ENCODE data around the gene NPLOC4. TPM values are rescaled to one million over a fixed set of nuclear protein-coding genes. Genes with fewer than 3 reads are reported as not detected.

Gene NPLOC4
- total and polyA plus RNA-seq, 9 of the 15 experiments (the other 6 are each of a cell fraction or from before 2014, with no cell fraction given): 1.5 to 116 (median 64.5) TPM

DNA sequence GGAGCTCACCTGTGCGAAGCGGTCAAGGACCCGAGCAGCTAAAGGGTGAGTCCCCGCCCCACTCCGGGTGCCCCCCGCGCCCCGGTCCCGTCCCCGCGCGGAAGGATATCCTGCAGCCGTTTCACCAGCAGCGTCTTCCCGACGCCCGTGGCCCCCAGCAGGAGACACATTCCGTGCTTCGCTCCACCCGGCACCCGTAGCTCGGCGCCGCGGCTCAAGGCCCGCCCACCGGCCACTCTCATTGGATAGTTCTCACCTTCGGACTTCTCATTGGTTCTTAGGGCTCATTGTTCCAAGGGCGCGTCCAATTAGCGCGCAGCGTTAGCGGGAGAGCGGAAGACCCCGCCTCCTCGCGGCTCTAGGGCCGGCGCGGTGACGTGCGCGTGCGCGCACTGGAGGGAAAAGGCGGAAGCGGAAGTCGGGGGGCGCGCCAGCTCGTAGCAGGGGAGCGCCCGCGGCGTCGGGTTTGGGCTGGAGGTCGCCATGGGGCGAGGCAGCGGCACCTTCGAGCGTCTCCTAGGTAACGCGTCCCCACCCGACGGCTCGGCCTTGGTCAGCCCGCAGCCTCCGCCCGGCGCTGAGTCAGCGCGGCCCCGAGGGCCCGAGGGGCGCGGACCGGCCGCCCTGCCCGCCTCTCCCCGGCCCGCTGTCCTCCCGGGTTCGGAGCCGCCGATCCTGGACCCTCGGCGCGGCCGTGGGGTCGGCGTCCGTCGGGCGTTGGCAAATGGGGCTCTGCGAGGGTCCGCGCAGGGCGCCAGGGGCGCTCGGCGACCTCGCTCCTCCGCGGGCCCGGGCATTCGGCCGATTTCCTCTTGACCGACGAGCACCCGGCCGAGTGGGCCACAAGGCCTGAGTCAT is 46.9 kb upstream of the NPLOC4 start, which contains the start of the genes ARL16 and HGS (continued):
- TF ChIP-seq SREBF2 (CRISPR knock-in tag; IDR thresholded peaks at IDR 0.05) (no peak), GABPA (tag; conservative IDR thresholded peaks at IDR 0.05; ENCODE audit: low read depth) (peak; percentile 96), SUPT5H (IDR thresholded peaks at IDR 0.05) (peak; percentile 69), SMARCE1 (IDR thresholded peaks at IDR 0.05) (no peak), NFIX (CRISPR knock-in tag; IDR thresholded peaks at IDR 0.05; ENCODE audit: low read depth) (no peak), SMAD1 (IDR thresholded peaks at IDR 0.05; ENCODE audit: low read depth, low read length, partially characterized antibody) (peak; percentile 49), C11orf30 (IDR thresholded peaks at IDR 0.05; ENCODE audit: low read depth) (peak; percentile 88), ZBTB43 (CRISPR knock-in tag; IDR thresholded peaks at IDR 0.05) (no peak), MBD2 (IDR thresholded peaks at IDR 0.05; ENCODE audit: borderline replicate concordance, low read depth) (peak; percentile 98), ZNF165 (CRISPR knock-in tag; IDR thresholded peaks at IDR 0.05; ENCODE audit: borderline replicate concordance) (peak; percentile 37; the same call in 1 of the 2 replicates), NFE2L1 (tag; IDR thresholded peaks at IDR 0.05; ENCODE audit: borderline replicate concordance, low read depth) (no peak), NFXL1 (CRISPR knock-in tag; IDR thresholded peaks at IDR 0.05) (no peak), ZNF217 (CRISPR knock-in tag; IDR thresholded peaks at IDR 0.05) (no peak), NONO (IDR thresholded peaks at IDR 0.05; ENCODE audit: low read depth in 2 of 2, low read length in 1 of 2) (peak in 1 of 2 experiments; percentile 61; a peak in 1 of 4 replicates), ETV5 (CRISPR knock-in tag; IDR thresholded peaks at IDR 0.05; ENCODE audit: low read depth) (0 out of 2 replicates have a peak, but pooled peaks have one; percentile 25), RBBP5 (IDR thresholded peaks at IDR 0.05; ENCODE audit: borderline replicate concordance, insufficient read depth, low read length, poor library complexity, severe bottlenecking) (peak; percentile 74), MAFF (IDR thresholded peaks at IDR 0.05; ENCODE audit: low read length) (no peak), ZNF282 (CRISPR knock-in tag; IDR thresholded peaks at IDR 0.05) (no peak), TCF7L2 (IDR thresholded peaks at IDR 0.05; ENCODE audit: low read depth, low read length) (no peak), ZNF511 (CRISPR knock-in tag; IDR thresholded peaks at IDR 0.05) (peak; percentile 30; the same call in 1 of the 2 replicates), CTBP1 (IDR thresholded peaks at IDR 0.05; ENCODE audit: borderline replicate concordance) (peak; percentile 72), ASH1L (IDR thresholded peaks at IDR 0.05; ENCODE audit: borderline replicate concordance, low read depth, partially characterized antibody) (peak; percentile 98), NUFIP1 (IDR thresholded peaks at IDR 0.05; ENCODE audit: partially characterized antibody) (no peak), FOSL1 (tag; conservative IDR thresholded peaks at IDR 0.05) (peak; percentile 92), SRSF7 (optimal IDR thresholded peaks at IDR 0.05; ENCODE audit: low read depth, low read length) (no peak)
- TF ChIP-seq, protein P1, sequence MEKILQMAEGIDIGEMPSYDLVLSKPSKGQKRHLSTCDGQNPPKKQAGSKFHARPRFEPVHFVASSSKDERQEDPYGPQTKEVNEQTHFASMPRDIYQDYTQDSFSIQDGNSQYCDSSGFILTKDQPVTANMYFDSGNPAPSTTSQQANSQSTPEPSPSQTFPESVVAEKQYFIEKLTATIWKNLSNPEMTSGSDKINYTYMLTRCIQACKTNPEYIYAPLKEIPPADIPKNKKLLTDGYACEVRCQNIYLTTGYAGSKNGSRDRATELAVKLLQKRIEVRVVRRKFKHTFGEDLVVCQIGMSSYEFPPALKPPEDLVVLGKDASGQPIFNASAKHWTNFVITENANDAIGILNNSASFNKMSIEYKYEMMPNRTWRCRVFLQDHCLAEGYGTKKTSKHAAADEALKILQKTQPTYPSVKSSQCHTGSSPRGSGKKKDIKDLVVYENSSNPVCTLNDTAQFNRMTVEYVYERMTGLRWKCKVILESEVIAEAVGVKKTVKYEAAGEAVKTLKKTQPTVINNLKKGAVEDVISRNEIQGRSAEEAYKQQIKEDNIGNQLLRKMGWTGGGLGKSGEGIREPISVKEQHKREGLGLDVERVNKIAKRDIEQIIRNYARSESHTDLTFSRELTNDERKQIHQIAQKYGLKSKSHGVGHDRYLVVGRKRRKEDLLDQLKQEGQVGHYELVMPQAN (IDR thresholded peaks at IDR 0.05; ENCODE audit: borderline replicate concordance): peak; percentile 75

All from K562 (cell line).